ENCODE data around the gene SPOCK1.
"Not testable (repeated sequence)": the region's sequence is repeated elsewhere in the genome, so short reads cannot be mapped to it uniquely, and the experiment has no call there.

SPOCK1 gene

GRCh38 chr5:137263371-137264005 is 235.6 kb downstream of the SPOCK1 start:
- DNase-seq = no peak

- no peak for DNase-seq
These were observed 236.3 kb downstream of the SPOCK1 start for GRCh38 chr5:137262818-137263217.

DNA sequence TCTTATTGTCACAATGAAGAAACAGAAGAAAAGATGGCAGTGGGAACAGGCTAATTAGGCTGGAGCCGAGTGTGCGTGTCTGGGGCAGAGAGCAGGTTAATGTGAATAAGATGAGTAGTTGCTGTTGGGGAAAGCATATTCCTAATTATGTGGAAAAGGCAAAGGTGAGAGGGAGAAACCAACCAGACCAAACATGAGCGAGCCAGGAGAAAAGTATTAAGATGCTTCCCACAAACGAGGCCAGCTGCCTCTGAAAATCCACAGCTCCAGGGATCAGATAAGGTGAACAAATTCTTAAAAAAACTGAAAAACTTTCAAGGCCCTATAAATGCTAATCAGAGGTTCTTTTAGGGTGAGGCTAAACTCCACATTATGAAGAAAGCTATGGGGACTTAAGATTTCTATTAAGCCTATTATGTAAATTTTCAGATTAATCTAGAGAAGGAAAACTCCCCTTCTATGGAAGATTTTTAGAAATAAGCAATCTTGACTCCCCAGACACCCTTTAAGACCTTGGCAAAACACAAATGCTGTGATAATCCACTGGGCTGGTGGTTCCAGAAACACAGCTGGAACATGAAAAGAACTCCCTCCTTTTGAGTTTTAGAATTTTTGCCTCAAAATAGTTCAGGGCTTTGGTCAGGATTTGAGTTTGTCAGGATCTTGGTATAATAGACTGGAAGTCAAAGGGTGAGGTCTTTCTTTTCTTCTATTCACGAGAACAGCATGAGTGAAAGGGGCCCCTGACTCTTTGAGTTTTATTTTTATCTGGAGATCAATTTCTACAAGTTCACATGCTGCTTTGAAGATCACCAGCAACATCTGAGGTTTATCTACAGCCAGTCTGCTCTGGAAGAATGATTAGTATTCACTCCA is 238.1 kb downstream of the SPOCK1 start:
- no peak for DNase-seq

DNA sequence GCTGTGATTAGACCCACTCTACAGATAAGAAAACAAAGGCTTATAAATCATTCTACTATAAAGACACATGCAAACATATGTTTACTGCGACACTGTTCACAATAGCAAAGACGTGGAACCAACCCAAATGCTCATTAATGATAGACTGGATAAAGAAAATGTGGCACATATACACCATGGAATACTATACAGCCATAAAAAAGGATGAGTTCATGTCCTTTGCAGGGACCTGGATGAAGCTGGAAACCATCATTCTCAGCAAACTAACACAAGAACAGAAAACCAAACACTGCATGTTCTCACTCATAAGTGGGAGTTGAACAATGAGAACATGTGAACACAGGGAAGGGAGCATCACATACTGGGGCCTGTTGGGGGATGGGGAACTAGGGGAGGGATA is 240.0 kb downstream of the SPOCK1 start:
- DNase-seq = not testable (repeated sequence)

DNA sequence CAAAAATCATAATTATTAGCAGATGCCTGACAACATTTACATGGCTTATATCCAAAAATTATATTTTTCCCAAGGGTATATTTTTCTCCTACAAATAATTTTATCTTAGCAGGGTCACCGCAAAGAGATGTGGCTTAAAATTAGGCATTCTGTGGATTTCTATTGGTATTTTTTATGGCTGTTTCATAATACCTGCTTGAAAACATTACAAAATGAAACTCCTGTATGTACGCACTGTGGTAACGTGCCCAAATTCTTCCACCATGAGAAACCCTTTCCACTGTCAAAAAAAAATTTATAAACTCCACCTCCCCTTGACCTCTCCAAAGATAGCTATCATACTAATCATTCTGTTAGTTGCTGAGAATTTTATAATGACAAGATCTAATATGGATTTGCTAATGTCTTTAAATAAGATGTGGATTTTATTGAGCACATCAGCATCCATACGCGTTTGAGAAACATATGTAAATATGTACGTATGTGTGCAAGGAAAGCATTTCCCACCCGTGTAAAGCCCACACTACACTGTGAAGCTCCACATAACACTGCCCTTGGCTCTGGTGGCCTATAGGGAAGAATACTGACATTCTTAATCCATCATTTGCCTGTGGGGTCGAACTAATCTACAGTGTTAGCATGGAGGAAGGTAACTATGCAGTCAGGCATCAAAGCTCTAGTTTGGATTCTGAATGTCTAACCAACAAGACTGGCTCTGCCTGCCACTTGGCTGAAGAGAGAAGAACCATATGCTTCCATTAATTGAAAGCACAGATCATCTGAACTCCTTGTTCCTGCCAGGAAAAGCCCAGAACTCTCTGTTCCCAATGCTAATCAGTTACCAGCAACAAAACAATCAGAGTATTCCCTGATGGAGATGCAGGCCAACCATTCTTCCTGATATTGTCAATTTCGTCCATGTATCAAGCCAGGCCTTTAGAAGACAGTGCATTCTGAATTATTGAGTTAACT is 244.7 kb downstream of the SPOCK1 start:
- DNase-seq = no peak

GRCh38 chr5:137252512-137252911 is 246.6 kb downstream of the SPOCK1 start:
- no peak for DNase-seq

GRCh38 chr5:137250421-137250820 is 248.7 kb downstream of the SPOCK1 start:
- DNase-seq = no peak

- DNase-seq = no peak
These were observed 250.6 kb downstream of the SPOCK1 start for GRCh38 chr5:137248527-137248926.

GRCh38 chr5:137245438-137245837 is 253.7 kb downstream of the SPOCK1 start:
- DNase-seq = no peak

GRCh38 chr5:137240285-137240684 is 258.8 kb downstream of the SPOCK1 start:
- no peak for DNase-seq

DNA sequence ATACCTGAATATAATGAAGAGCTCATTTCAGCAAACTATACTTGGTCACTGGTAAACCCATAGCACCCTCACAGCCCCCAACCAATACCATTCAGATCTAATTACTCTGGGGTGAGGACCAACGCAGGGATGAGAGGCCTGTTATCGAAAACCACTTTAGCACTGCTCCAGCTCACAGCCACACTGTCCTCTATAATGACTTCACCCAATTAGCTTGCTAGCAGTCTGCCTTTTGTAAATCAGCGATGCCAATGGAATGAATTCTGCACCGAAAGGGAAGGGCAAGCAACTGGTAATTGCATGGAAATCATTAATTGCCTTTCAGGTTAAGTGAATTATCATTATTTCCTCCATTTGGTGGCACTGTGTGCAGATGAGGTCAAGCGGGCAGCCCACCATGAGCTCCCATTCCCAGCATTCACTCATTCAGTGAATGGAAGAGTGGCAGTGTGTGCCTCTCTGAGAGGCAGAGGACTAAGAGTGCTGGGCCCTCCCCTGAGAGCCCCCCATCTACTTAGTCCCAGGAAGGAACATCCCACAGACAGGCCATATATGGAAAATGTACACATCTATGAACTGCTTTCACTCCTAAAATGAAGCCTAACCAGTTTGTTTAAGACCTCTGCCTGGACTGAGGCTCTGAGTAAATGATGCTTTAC is 262.1 kb downstream of the SPOCK1 start:
- no peak for DNase-seq

GRCh38 chr5:137236252-137236651 is 262.9 kb downstream of the SPOCK1 start:
- no peak for DNase-seq

GRCh38 chr5:137234973-137235943 is 263.9 kb downstream of the SPOCK1 start:
- no peak for DNase-seq

GRCh38 chr5:137233726-137234125 is 265.4 kb downstream of the SPOCK1 start:
- DNase-seq = no peak

DNA sequence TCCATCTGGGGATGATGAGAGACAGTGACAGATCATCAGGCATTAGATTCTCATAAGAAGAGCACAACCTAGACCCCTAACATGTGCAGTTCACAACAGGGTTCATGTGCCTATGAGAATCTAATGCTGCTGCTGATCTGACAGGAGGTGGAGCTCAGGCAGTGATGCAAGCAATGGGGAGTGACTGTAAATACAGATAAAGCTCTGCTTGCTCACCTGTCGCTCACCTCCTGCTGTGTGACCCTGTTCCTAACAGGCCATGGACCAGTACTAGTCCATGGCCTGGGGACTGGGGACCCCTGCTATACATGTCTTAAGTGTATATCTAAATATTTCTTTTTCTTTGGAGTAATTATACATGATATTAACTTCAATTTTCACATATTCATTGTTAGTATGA is 265.8 kb downstream of the SPOCK1 start:
- DNase-seq = not testable (repeated sequence)

GRCh38 chr5:137231540-137231939 is 267.6 kb downstream of the SPOCK1 start:
- DNase-seq = no peak

GRCh38 chr5:137228816-137229215 is 270.3 kb downstream of the SPOCK1 start:
- DNase-seq = no peak

DNA sequence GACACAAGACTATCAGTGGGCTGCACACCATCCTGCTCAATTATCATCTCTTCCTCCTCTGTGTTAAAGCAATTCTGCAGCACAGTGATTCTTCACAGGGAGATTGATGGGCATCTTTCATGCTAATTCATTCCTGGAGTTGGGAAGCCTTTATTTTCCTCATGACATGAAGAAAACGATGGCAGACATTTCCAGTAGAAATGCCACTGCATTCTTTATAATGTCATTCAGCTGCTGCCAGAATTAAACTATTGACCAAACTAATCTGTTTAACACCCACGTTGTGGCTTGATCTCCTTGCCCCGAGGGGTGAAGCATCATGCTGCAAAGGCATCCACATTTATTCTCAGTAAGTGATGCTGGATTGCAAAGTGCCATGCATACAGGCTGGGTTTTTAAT is 273.0 kb downstream of the SPOCK1 start:
- no peak for DNase-seq

- no peak for DNase-seq
These were observed 275.5 kb downstream of the SPOCK1 start for GRCh38 chr5:137223324-137224295.

GRCh38 chr5:137221943-137222342 is 277.2 kb downstream of the SPOCK1 start:
- DNase-seq = no peak
